Measurements from ENCODE around the gene PAK5.

The PAK5 gene

DNA sequence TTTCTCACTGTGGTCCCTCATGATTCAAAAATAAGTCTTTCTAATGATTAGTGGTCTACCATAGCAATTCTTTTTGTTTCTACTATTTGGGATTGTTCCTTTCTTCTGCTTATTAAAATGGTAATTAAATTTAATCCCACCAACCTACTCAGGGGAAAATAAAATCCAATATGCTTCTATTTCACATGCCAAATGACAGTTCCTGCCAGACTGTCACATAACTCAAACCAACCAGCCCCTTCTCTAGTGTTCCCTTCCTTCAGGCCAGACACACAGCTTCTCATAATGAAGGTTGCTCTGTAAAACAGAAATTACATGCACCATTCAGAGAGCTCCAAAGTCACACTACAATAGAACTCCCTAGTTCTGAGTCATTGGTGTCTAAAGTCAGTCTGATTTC lies 23.2 kb downstream of the PAK5 start:
- CTCF ChIA-PET: no interaction called here
- H3K4me1 Mint-ChIP-seq: no peaks in the 10 kb centered on the region
- H3K9me3 Mint-ChIP-seq: no peaks in the 10 kb centered on the region
- no peaks in the 10 kb centered on the region for H3K36me3 Mint-ChIP-seq
- no peak for DNase-seq
- H3K4me3 Mint-ChIP-seq: no peak overlapping the region
- H3K27ac Mint-ChIP-seq: no peak overlapping the region
- H3K27me3 Mint-ChIP-seq: no peaks in the 10 kb centered on the region

GRCh38 chr20:9810738-9811137 lies 28.1 kb downstream of the PAK5 start:
- CTCF ChIA-PET: no interaction called here
- Mint-ChIP-seq H3K36me3 (no peaks in the 10 kb centered on the region), H3K27ac (no peak overlapping the region), H3K4me1 (no peaks in the 10 kb centered on the region), H3K4me3 (no peak overlapping the region), H3K27me3 (no peaks in the 10 kb centered on the region), H3K9me3 (no peaks in the 10 kb centered on the region)
- DNase-seq: no peak

- H3K36me3 Mint-ChIP-seq: no peaks in the 10 kb centered on the region
- H3K4me3 Mint-ChIP-seq: no peak overlapping the region
- H3K4me1 Mint-ChIP-seq: no peaks in the 10 kb centered on the region
- DNase-seq: no peak
- CTCF ChIA-PET: no interaction called here
- H3K9me3 Mint-ChIP-seq: no peaks in the 10 kb centered on the region
- no peak overlapping the region for H3K27ac Mint-ChIP-seq
- H3K27me3 Mint-ChIP-seq: no peaks in the 10 kb centered on the region
Measured at GRCh38 chr20:9809271-9809670, 29.6 kb downstream of the PAK5 start.

DNA sequence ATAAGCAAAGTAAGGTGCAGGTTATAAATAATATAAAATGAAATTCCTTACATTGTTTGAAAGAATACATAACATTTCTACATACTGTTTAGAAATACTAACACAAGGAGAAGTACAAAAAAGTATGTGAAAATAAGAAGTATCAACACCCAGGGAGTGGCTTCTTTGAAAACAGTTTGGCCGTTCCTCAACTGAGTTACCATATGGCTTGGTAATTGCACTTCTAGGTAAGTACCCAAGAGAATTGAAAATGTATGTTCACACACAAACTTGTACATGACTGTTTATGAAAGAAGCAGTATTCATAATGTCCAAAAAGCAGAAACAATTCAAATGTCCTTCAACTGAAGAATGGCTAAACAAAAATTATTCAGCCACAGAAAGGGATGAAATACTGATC lies 30.7 kb downstream of the PAK5 start:
- H3K36me3 Mint-ChIP-seq: no peaks in the 10 kb centered on the region

GRCh38 chr20:9807136-9807535 lies 31.7 kb downstream of the PAK5 start:
- Mint-ChIP-seq H3K4me1 (no peaks in the 10 kb centered on the region), H3K4me3 (no peak overlapping the region), H3K27ac (no peak overlapping the region), H3K9me3 (no peaks in the 10 kb centered on the region), H3K27me3 (no peaks in the 10 kb centered on the region), H3K36me3 (no peaks in the 10 kb centered on the region)
- CTCF ChIA-PET: no interaction called here
- no peak for DNase-seq

More for the DNA sequence above, 30.7 kb downstream of the PAK5 start:
- Mint-ChIP-seq H3K27ac (no peak overlapping the region), H3K9me3 (no peaks in the 10 kb centered on the region), H3K27me3 (no peaks in the 10 kb centered on the region), H3K4me1 (no peaks in the 10 kb centered on the region), H3K4me3 (no peak overlapping the region)
- CTCF ChIA-PET: no interaction called here
- DNase-seq: no peak

DNA sequence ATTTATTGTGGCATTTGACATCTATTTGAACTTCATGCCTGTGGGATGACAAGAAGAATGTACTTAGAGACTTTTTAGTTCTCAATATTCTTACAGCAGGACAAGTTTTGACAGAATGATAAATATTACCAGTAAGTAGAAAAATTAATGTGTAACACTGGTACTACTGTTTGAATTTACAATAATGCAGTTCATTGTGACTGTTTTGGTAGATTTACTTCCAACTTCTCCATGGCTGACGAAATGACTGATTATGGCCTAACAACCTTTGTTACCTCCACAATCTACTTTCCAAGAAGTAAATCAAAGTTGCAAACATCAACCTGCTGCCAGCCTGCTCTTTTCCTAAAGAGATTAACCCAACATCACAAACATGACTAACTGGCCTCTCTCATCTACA lies 38.5 kb downstream of the PAK5 start:
- H3K4me1 Mint-ChIP-seq: no peaks in the 10 kb centered on the region
- CTCF ChIA-PET: no interaction called here

GRCh38 chr20:9794831-9795230 lies 44.0 kb downstream of the PAK5 start:
- no peak overlapping the region for H3K27ac Mint-ChIP-seq
- H3K27me3 Mint-ChIP-seq: no peaks in the 10 kb centered on the region
- H3K9me3 Mint-ChIP-seq: peaks cover 1% of the 10 kb centered on the region
- H3K4me1 Mint-ChIP-seq: no peaks in the 10 kb centered on the region
- H3K4me3 Mint-ChIP-seq: no peak overlapping the region
- CTCF ChIA-PET: no interaction called here
- DNase-seq: no peak
- no peaks in the 10 kb centered on the region for H3K36me3 Mint-ChIP-seq

More for the DNA sequence above, 38.5 kb downstream of the PAK5 start:
- no peak for DNase-seq
- H3K9me3 Mint-ChIP-seq: no peaks in the 10 kb centered on the region
- no peak overlapping the region for H3K27ac Mint-ChIP-seq
- no peaks in the 10 kb centered on the region for H3K27me3 Mint-ChIP-seq
- no peak overlapping the region for H3K4me3 Mint-ChIP-seq
- H3K36me3 Mint-ChIP-seq: no peaks in the 10 kb centered on the region

DNA sequence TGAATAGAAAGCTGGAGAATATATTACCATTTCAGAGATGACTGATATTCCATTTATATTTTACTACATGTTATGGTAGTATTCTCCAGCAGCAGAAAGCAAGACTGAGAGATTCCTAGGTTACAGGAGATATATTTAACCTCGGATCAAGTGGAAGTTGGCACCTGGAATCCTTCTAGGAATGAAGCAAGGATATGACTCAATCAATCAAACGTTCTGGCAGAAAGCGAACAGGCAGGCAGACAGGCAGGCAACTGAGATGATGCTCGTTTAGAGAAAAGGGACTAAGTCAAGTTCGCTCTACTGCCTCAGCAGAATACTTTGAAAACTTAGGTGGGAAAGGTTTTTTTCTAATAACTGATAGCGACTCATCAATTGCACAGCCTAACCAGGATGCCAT lies 46.2 kb downstream of the PAK5 start:
- Mint-ChIP-seq H3K27me3 (no peaks in the 10 kb centered on the region), H3K4me3 (no peak overlapping the region), H3K27ac (no peak overlapping the region), H3K36me3 (no peaks in the 10 kb centered on the region), H3K4me1 (no peaks in the 10 kb centered on the region), H3K9me3 (peaks cover 1% of the 10 kb centered on the region)
- no peak for DNase-seq
- CTCF ChIA-PET: no interaction called here

DNA sequence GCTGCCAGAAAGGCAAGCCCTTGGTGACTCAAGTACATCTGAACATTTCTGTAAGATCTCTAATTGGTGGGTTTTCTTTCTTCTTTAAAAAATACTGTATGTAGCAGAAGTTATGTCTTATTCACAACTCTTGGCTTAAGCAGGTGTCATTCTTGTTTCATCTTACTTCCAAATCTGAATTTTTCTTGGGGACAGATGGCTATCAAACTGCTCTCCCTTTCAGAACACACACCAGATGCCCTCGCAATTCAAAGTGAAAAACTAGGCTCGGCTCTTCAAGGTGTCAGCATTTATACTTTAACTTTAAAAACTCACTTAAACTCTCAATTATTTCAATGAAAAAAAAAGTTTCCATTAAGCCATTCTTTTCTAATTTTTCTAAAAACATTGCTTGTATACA lies 49.7 kb downstream of the PAK5 start:
- DNase-seq: no peak
- Mint-ChIP-seq H3K36me3 (no peaks in the 10 kb centered on the region), H3K4me3 (no peak overlapping the region), H3K4me1 (no peaks in the 10 kb centered on the region), H3K27me3 (no peaks in the 10 kb centered on the region), H3K27ac (no peak overlapping the region), H3K9me3 (peaks cover 1% of the 10 kb centered on the region)
- CTCF ChIA-PET: no interaction called here

GRCh38 chr20:9775176-9775575 lies 63.7 kb downstream of the PAK5 start:
- Mint-ChIP-seq H3K4me1 (no peaks in the 10 kb centered on the region), H3K27ac (no peak overlapping the region), H3K4me3 (no peak overlapping the region), H3K9me3 (peaks cover 7% of the 10 kb centered on the region), H3K27me3 (no peaks in the 10 kb centered on the region), H3K36me3 (no peaks in the 10 kb centered on the region)
- DNase-seq: no peak
- CTCF ChIA-PET: no interaction called here

GRCh38 chr20:9769954-9770353 lies 68.9 kb downstream of the PAK5 start:
- no peak for DNase-seq
- no peaks in the 10 kb centered on the region for H3K4me1 Mint-ChIP-seq
- H3K4me3 Mint-ChIP-seq: no peak overlapping the region
- H3K27me3 Mint-ChIP-seq: no peaks in the 10 kb centered on the region
- no peaks in the 10 kb centered on the region for H3K36me3 Mint-ChIP-seq
- peaks cover 6% of the 10 kb centered on the region for H3K9me3 Mint-ChIP-seq
- H3K27ac Mint-ChIP-seq: no peak overlapping the region
- CTCF ChIA-PET: no interaction called here

DNA sequence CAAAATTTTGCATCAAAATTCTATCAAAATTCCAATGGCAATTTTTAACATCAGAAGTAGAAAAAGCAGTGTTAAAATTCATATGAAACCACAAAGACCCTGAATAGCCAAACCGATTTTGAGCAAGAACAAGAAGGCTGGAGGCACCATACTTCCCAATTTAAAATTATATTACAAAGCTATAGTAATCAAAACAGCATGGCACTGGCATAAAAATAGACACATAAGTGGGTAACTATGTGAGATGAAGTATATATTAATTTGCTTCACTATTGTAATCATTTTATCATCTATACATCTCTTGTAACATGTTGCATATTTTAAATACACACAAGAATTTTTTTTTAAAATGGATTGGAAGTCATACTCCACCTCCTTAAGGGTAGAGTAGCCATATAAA lies 77.4 kb downstream of the PAK5 start:
- Mint-ChIP-seq H3K4me1 (no peaks in the 10 kb centered on the region), H3K4me3 (no peak overlapping the region), H3K9me3 (peaks cover 7% of the 10 kb centered on the region), H3K27me3 (no peaks in the 10 kb centered on the region), H3K36me3 (no peaks in the 10 kb centered on the region), H3K27ac (no peak overlapping the region)
- DNase-seq: no peak
- CTCF ChIA-PET: no interaction called here

DNA sequence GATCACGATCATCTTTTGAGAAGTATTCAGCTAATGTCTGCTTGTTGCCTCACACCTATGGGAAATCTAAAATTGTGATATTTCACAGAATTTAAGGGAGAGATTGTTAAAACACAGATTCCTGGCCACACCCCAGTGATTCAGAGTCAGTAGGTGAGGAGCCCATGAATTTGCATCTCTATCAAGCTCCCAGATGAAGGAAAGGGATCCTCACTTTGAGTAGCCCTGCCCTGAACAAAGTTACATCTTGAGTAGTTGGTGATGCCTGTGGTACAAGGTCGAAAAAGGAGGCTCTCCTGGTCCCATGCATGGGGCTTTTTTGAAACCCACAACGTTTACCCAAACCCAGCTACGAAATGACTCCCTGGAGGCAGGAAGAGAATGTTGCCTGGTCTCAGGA lies 79.5 kb downstream of the PAK5 start:
- Mint-ChIP-seq H3K4me1 (no peaks in the 10 kb centered on the region), H3K36me3 (no peaks in the 10 kb centered on the region), H3K9me3 (peaks cover 7% of the 10 kb centered on the region), H3K27me3 (no peaks in the 10 kb centered on the region), H3K4me3 (no peak overlapping the region), H3K27ac (no peak overlapping the region)
- no peak for DNase-seq
- CTCF ChIA-PET: no interaction called here

- Mint-ChIP-seq H3K27me3 (no peaks in the 10 kb centered on the region), H3K4me3 (no peak overlapping the region), H3K36me3 (no peaks in the 10 kb centered on the region), H3K4me1 (no peaks in the 10 kb centered on the region), H3K27ac (no peak overlapping the region), H3K9me3 (peaks cover 7% of the 10 kb centered on the region)
- CTCF ChIA-PET: no interaction called here
- DNase-seq: no peak
Measured at GRCh38 chr20:9758752-9759151, 80.1 kb downstream of the PAK5 start.

DNA sequence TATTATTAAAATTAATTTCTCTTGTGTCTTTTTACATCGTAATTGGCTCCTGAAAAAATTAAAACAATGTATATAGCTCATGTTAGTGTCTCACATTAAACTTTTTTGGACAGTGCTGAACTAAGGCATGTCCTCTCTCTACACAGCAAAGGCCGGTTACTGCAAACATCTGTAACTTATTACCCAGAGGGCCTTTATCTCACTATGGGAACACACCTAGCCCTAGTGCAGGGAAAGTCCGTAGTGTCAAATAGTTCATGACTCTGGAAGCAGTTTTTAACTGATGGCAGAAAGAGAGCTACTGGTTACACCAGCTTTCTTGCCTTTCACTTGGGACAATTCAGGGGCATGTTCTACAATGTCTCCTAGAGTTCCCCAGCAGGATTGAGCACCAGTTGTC lies 82.2 kb downstream of the PAK5 start:
- Mint-ChIP-seq H3K9me3 (peaks cover 4% of the 10 kb centered on the region), H3K27ac (no peak overlapping the region), H3K4me3 (no peak overlapping the region), H3K27me3 (no peaks in the 10 kb centered on the region), H3K4me1 (no peaks in the 10 kb centered on the region), H3K36me3 (no peaks in the 10 kb centered on the region)
- CTCF ChIA-PET: no interaction called here
- no peak for DNase-seq

- no peak for DNase-seq
- Mint-ChIP-seq H3K27me3 (no peaks in the 10 kb centered on the region), H3K4me1 (no peaks in the 10 kb centered on the region), H3K4me3 (no peak overlapping the region), H3K9me3 (peaks cover 4% of the 10 kb centered on the region), H3K27ac (no peak overlapping the region), H3K36me3 (no peaks in the 10 kb centered on the region)
- CTCF ChIA-PET: no interaction called here
Measured at GRCh38 chr20:9755301-9755700, 83.6 kb downstream of the PAK5 start.
